Measurements from ENCODE around the gene PCP2.

DNA sequence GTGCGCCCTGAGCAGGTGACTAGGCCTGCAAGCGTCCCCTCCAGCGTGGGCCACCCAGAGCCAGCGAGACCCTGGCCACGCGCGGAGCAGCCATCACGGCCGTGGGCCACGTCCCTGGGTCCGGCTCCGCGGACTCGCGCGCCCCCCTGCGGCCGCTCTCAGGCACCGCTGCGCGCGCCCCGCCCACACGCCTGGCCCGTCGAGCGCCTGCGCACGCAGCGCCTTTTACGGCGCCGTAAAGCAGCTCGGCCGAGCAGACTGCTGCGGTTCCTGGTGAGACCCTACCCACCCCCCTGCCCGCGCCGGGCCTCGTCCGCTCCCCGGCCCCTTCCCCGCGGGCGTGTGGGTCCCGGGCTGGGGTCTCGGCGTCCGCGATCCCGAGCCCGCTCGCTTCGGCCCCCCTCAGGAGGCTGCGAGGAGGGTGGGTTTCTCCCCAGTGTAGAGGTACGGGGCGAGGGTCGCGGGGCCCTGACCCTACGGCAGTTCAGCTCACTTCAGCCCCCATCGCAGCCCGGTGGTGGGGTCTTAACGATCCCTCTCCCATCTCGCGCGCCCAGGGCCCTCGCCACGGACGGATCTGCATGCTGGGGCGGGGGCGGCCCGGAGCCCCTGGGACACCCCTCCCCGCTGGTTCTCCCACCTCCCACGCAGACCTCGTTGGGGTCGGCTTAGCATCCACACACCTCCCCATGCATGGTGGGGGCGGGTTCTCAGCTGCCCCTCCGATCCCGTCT is 47.3 kb upstream of the PCP2 start, which contains the start of gene TRAPPC5:
- TF ChIP-seq POLR2A (IDR thresholded peaks at IDR 0.05; ENCODE audit: low read depth, low read length): peak; percentile 21; the same call in 1 of the 2 replicates
- no peak for TF ChIP-seq POLR2AphosphoS5 (IDR thresholded peaks at IDR 0.05; ENCODE audit: low read depth, low read length)
- no peak; the same call in 1 of the 2 replicates for TF ChIP-seq TAF1 (IDR thresholded peaks at IDR 0.05; ENCODE audit: low read depth, low read length)

All from GM12891 (cell line).